Testis (tissue), 2 donors: ENCODE data around the gene CSF1.

Experiments used
- POLR2A ChIP-seq: fragments of 450-650 bp; IDR thresholded peaks from one replicate; pipeline ENCODE4 v1.6.1; 2017; ENCODE audit warnings: antibody characterized with exemption, mild to moderate bottlenecking, moderate library complexity
- TF ChIP-seq, protein P1 (sequence below), 3 experiments: fragments of 450-650 bp in 2 of 3; fragments of 200-600 bp in 1 of 3; sonication (generic) in 1 of 3; IDR thresholded peaks; one replicate each; pipeline ENCODE4 v1.5.1; 2016 to 2019; ENCODE audit warnings: antibody characterized with exemption in 3 of 3, mild to moderate bottlenecking in 2 of 3, moderate library complexity in 1 of 3

DNA sequence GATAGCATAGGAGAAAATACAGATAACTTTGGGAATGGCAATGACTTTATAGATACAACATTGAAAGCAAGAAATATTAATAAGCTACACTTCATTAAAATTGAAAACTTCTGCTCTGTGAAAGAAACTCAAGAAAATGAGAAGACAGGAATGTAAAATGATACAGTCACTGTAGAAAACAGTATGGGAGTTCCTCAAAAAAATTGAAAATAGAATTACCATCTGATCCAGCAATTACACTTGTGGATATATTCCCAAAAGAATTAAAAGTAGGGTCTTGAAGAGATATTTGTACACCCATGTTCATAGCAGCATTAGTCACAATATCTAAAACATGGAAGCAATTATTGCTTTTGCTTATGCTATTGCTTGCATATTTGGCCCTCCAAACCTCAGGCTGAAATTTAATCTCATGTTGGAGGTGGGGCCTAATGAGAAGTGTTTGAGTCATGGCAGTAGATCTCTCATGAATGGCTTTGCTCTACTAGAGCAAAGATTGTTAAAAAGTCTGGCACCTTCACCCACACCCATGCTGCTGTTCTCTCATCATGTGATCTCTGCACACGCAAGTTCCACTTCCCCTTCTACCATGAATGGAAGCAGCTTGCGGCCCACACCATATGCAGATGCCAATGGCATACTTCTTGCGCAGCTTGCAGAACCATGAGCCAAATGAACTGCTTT is 58.6 kb downstream of the CSF1 start:
- TF ChIP-seq, protein P1, sequence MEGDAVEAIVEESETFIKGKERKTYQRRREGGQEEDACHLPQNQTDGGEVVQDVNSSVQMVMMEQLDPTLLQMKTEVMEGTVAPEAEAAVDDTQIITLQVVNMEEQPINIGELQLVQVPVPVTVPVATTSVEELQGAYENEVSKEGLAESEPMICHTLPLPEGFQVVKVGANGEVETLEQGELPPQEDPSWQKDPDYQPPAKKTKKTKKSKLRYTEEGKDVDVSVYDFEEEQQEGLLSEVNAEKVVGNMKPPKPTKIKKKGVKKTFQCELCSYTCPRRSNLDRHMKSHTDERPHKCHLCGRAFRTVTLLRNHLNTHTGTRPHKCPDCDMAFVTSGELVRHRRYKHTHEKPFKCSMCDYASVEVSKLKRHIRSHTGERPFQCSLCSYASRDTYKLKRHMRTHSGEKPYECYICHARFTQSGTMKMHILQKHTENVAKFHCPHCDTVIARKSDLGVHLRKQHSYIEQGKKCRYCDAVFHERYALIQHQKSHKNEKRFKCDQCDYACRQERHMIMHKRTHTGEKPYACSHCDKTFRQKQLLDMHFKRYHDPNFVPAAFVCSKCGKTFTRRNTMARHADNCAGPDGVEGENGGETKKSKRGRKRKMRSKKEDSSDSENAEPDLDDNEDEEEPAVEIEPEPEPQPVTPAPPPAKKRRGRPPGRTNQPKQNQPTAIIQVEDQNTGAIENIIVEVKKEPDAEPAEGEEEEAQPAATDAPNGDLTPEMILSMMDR (IDR thresholded peaks at IDR 0.05): no peak
- no peak for TF ChIP-seq POLR2A
